ENCODE results near the gene IL1RAP. TPM values are rescaled to one million over a fixed set of nuclear protein-coding genes. Genes with fewer than 3 reads are reported as not detected.

IL1RAP gene
- total RNA-seq, 1 donor, result 14.8 TPM

GRCh38 chr3:190606596-190606995 is 92.7 kb downstream of the IL1RAP start:
- no peaks in the 10 kb centered on the region for H3K79me2 ChIP-seq (ENCODE audit: insufficient read depth, low read length)
- H3K27me3 ChIP-seq (ENCODE audit: insufficient read depth, low read length), result no peaks in the 10 kb centered on the region
- no peaks in the 10 kb centered on the region for H3K4me1 ChIP-seq (ENCODE audit: insufficient read depth, low read length)
- H3K4me2 ChIP-seq (ENCODE audit: insufficient read depth, low read length), result no peak overlapping the region
- DNase-seq (ENCODE audit: insufficient read length, low spot score, missing footprints), result no peak
- no peak overlapping the region for H2AFZ ChIP-seq (ENCODE audit: low read length)
- H3K9me3 ChIP-seq (ENCODE audit: low read depth, low read length), result no peaks in the 10 kb centered on the region
- no peak overlapping the region for H3K4me3 ChIP-seq (ENCODE audit: insufficient read depth, low read length)
- H3K27ac ChIP-seq (ENCODE audit: low read depth, low read length), result no peak overlapping the region
- H3K36me3 ChIP-seq (ENCODE audit: insufficient read depth, low read length), result no peaks in the 10 kb centered on the region
- no peak for TF ChIP-seq CTCF (IDR thresholded peaks at IDR 0.05; ENCODE audit: extremely low read depth, low read depth, low read length)
- H4K20me1 ChIP-seq (ENCODE audit: insufficient read depth, low read length), result no peaks in the 10 kb centered on the region

GRCh38 chr3:190607021-190607420 is 93.1 kb downstream of the IL1RAP start:
- H3K79me2 ChIP-seq (ENCODE audit: insufficient read depth, low read length), result no peaks in the 10 kb centered on the region
- no peak overlapping the region for H3K4me3 ChIP-seq (ENCODE audit: insufficient read depth, low read length)
- no peak overlapping the region for H2AFZ ChIP-seq (ENCODE audit: low read length)
- DNase-seq (ENCODE audit: insufficient read length, low spot score, missing footprints), result no peak
- no peaks in the 10 kb centered on the region for H3K9me3 ChIP-seq (ENCODE audit: low read depth, low read length)
- H3K27me3 ChIP-seq (ENCODE audit: insufficient read depth, low read length), result no peaks in the 10 kb centered on the region
- no peak overlapping the region for H3K4me2 ChIP-seq (ENCODE audit: insufficient read depth, low read length)
- no peak overlapping the region for H3K27ac ChIP-seq (ENCODE audit: low read depth, low read length)
- no peak for TF ChIP-seq CTCF (IDR thresholded peaks at IDR 0.05; ENCODE audit: extremely low read depth, low read depth, low read length)
- no peaks in the 10 kb centered on the region for H3K4me1 ChIP-seq (ENCODE audit: insufficient read depth, low read length)
- H3K36me3 ChIP-seq (ENCODE audit: insufficient read depth, low read length), result no peaks in the 10 kb centered on the region
- H4K20me1 ChIP-seq (ENCODE audit: insufficient read depth, low read length), result no peaks in the 10 kb centered on the region

GRCh38 chr3:190608850-190609589 is 95.1 kb downstream of the IL1RAP start:
- no peak overlapping the region for H2AFZ ChIP-seq (ENCODE audit: low read length)
- H3K27ac ChIP-seq (ENCODE audit: low read depth, low read length), result no peak overlapping the region
- no peak for TF ChIP-seq CTCF (IDR thresholded peaks at IDR 0.05; ENCODE audit: extremely low read depth, low read depth, low read length)
- H3K4me3 ChIP-seq (ENCODE audit: insufficient read depth, low read length), result no peak overlapping the region
- no peaks in the 10 kb centered on the region for H3K27me3 ChIP-seq (ENCODE audit: insufficient read depth, low read length)
- H3K9me3 ChIP-seq (ENCODE audit: low read depth, low read length), result no peaks in the 10 kb centered on the region
- H3K36me3 ChIP-seq (ENCODE audit: insufficient read depth, low read length), result no peaks in the 10 kb centered on the region
- no peak for DNase-seq (ENCODE audit: insufficient read length, low spot score, missing footprints)
- H4K20me1 ChIP-seq (ENCODE audit: insufficient read depth, low read length), result no peaks in the 10 kb centered on the region
- no peaks in the 10 kb centered on the region for H3K79me2 ChIP-seq (ENCODE audit: insufficient read depth, low read length)
- no peak overlapping the region for H3K4me2 ChIP-seq (ENCODE audit: insufficient read depth, low read length)
- H3K4me1 ChIP-seq (ENCODE audit: insufficient read depth, low read length), result no peaks in the 10 kb centered on the region

GRCh38 chr3:190614226-190615059 is 100.6 kb downstream of the IL1RAP start:
- H3K4me1 ChIP-seq (ENCODE audit: insufficient read depth, low read length), result no peaks in the 10 kb centered on the region
- no peak overlapping the region for H3K4me2 ChIP-seq (ENCODE audit: insufficient read depth, low read length)
- H2AFZ ChIP-seq (ENCODE audit: low read length), result no peak overlapping the region
- H3K4me3 ChIP-seq (ENCODE audit: insufficient read depth, low read length), result no peak overlapping the region
- H3K79me2 ChIP-seq (ENCODE audit: insufficient read depth, low read length), result no peaks in the 10 kb centered on the region
- H4K20me1 ChIP-seq (ENCODE audit: insufficient read depth, low read length), result no peaks in the 10 kb centered on the region
- H3K36me3 ChIP-seq (ENCODE audit: insufficient read depth, low read length), result no peaks in the 10 kb centered on the region
- no peak for TF ChIP-seq CTCF (IDR thresholded peaks at IDR 0.05; ENCODE audit: extremely low read depth, low read depth, low read length)
- H3K27me3 ChIP-seq (ENCODE audit: insufficient read depth, low read length), result no peaks in the 10 kb centered on the region
- no peak for DNase-seq (ENCODE audit: insufficient read length, low spot score, missing footprints)
- no peaks in the 10 kb centered on the region for H3K9me3 ChIP-seq (ENCODE audit: low read depth, low read length)
- no peak overlapping the region for H3K27ac ChIP-seq (ENCODE audit: low read depth, low read length)

Measured in osteoblast (primary cell).